ENCODE measurements around the gene CHST14. TPM values are rescaled to one million over a fixed set of nuclear protein-coding genes. Genes with fewer than 3 reads are reported as not detected.

CHST14 gene
- total RNA-seq, 3 donors from 2014 or later: 8.8 to 10.8 (median 9.3) TPM

DNA sequence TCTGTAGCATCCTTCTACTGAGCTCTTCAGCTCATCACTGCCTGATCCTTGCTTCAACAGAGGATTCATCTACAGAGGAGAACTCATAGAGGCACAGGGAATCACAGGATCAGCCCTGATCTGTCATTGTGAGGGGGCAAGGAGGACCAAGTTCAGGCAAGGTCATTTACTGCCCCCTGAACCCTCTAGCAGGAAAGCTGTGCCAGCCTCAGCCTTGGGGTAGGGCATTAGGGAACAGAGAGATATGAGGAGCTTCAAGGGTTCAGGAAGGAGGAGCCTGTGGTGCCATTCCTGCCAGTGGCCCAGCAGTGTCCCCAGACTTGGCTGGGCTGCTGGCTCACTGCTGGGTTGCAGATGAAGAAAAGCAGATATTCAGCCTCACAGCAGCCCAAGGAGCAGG lies 8.2 kb downstream of the CHST14 start:
- Histone ChIP-seq H3K4me3 (no peak overlapping the region), H3K27ac (no peak overlapping the region), H3K4me1 (no peaks in the 10 kb centered on the region), H3K27me3 (no peaks in the 10 kb centered on the region), H3K36me3 (no peaks in the 10 kb centered on the region), H3K9me3 (no peaks in the 10 kb centered on the region)
- TF ChIP-seq POLR2A (IDR thresholded peaks at IDR 0.05) (no peak), POLR2AphosphoS5 (IDR thresholded peaks at IDR 0.05) (no peak), CTCF (IDR thresholded peaks at IDR 0.05) (no peak)
- no peak for DNase-seq (ENCODE audit: low spot score in 2 of 2)
- intact Hi-C loops (cut with DNase I; ENCODE audit: low total_unique reads): no loop called here

- H3K9me3 ChIP-seq: no peaks in the 10 kb centered on the region
- H3K4me1 ChIP-seq: no peaks in the 10 kb centered on the region
- H3K36me3 ChIP-seq: no peaks in the 10 kb centered on the region
- no peaks in the 10 kb centered on the region for H3K27me3 ChIP-seq
- intact Hi-C loops (cut with DNase I; ENCODE audit: low total_unique reads): no loop called here
- no peak for DNase-seq (ENCODE audit: low spot score in 2 of 2)
- no peak overlapping the region for H3K27ac ChIP-seq
- TF ChIP-seq POLR2A (IDR thresholded peaks at IDR 0.05) (no peak), CTCF (IDR thresholded peaks at IDR 0.05) (no peak), POLR2AphosphoS5 (IDR thresholded peaks at IDR 0.05) (no peak)
- no peak overlapping the region for H3K4me3 ChIP-seq
Observed at GRCh38 chr15:40481341-40482074, 10.7 kb downstream of the CHST14 start.

- H3K27me3 ChIP-seq: no peaks in the 10 kb centered on the region
- no peaks in the 10 kb centered on the region for H3K4me1 ChIP-seq
- H3K9me3 ChIP-seq: no peaks in the 10 kb centered on the region
- no peaks in the 10 kb centered on the region for H3K36me3 ChIP-seq
- no peak overlapping the region for H3K27ac ChIP-seq
- no peak overlapping the region for H3K4me3 ChIP-seq
- no peak for TF ChIP-seq POLR2A (IDR thresholded peaks at IDR 0.05)
- no peak for TF ChIP-seq POLR2AphosphoS5 (IDR thresholded peaks at IDR 0.05)
- TF ChIP-seq CTCF (IDR thresholded peaks at IDR 0.05): no peak
- DNase-seq (ENCODE audit: low spot score in 2 of 2): no peak
- intact Hi-C loops (cut with DNase I; ENCODE audit: low total_unique reads): no loop called here
Observed at GRCh38 chr15:40483919-40484318, 13.1 kb downstream of the CHST14 start.

DNA sequence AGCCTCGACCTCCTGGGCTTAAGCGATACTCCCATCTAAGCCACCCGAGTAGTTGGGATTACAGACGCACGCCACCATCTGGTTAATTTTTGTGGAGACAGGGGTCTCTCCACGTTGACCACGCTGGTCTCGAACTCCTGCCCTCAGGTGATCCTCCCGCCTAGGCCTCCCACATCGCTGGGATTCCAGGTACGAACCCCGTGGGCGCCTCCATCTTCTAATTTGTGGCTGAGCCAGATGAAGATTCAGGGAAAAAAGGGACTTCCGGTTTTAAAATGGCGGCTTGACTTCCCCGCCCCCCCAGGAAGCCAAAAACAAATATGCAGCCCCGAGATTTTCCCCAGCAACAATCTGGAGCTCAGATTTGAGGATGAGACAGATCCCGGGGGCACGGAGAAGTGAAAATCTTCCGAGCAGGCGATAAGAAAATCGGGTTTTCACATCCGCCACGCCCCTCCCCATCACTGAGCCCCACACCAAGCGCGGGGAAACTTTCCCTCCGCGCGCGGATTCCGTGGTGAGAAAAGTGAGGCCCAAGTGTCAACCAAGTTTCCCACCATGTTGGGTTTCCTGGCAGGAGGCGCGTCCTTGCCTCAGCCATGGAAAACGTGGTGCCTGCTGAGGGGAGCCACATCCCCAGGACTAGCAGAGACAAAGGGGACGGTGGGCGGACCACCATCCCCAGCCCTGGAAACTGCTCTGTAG lies 15.4 kb downstream of the CHST14 start:
- H3K9me3 ChIP-seq: no peaks in the 10 kb centered on the region
- no peaks in the 10 kb centered on the region for H3K27me3 ChIP-seq
- TF ChIP-seq CTCF (IDR thresholded peaks at IDR 0.05) (no peak), POLR2A (IDR thresholded peaks at IDR 0.05) (no peak)
- no peaks in the 10 kb centered on the region for H3K4me1 ChIP-seq
- no peak overlapping the region for H3K4me3 ChIP-seq
- intact Hi-C loops (cut with DNase I; ENCODE audit: low total_unique reads): no loop called here
- no peak for DNase-seq (ENCODE audit: low spot score in 2 of 2)
- H3K36me3 ChIP-seq: no peaks in the 10 kb centered on the region
- H3K27ac ChIP-seq: no peak overlapping the region

Data from breast epithelium (tissue), 4 donors.